K562 (cell line): ENCODE data around the gene JSRP1. TPM values are rescaled to one million over a fixed set of nuclear protein-coding genes. Genes with fewer than 3 reads are reported as not detected.
A peak's percentile ranks its signal among the peaks of the same experiment; 100 is the strongest.

Source experiments
- MAFG ChIP-seq: fragments of 450-650 bp; conservative IDR thresholded peaks from 2 replicates; pipeline ENCODE4 v1.6.1; 2016; ENCODE audit warnings: missing genetic modification characterization, missing compliant biosample characterization
- MECOM ChIP-seq: fragments of 250-450 bp; sonication (Bioruptor Pico); IDR thresholded peaks from 2 replicates; pipeline ENCODE4 v1.8.0; 2022; ENCODE audit warnings: inconsistent platforms
- RBM25 ChIP-seq: fragments of 200-400 bp; formaldehyde crosslinking; IDR thresholded peaks from 2 replicates; pipeline ENCODE4 v1.6.1; 2018; ENCODE audit warnings: low read length, low read depth, moderate library complexity; ENCODE audit not compliant: severe bottlenecking
- SMARCC2 ChIP-seq: fragments of 450-650 bp; IDR thresholded peaks from 2 replicates; pipeline ENCODE4 v1.6.1; 2017; ENCODE audit warnings: antibody characterized with exemption, moderate library complexity, mild to moderate bottlenecking, low read depth
- TGIF2 ChIP-seq: sonication (generic); formaldehyde crosslinking; IDR thresholded peaks from 2 replicates; pipeline ENCODE4 v1.8.1; 2022; ENCODE audit warnings: mild to moderate bottlenecking, missing genetic modification reagents, moderate library complexity
- TRIM24 ChIP-seq, 2 experiments: fragments of 450-650 bp; IDR thresholded peaks; 2 replicates each; pipeline ENCODE4 v1.6.1; 2016
- ZFX ChIP-seq: sonication (generic); formaldehyde crosslinking; IDR thresholded peaks from 2 replicates; pipeline ENCODE4 v1.8.0; 2022; ENCODE audit warnings: mild to moderate bottlenecking, missing genetic modification reagents, moderate library complexity
- ZNF197 ChIP-seq: fragments of 200-800 bp; sonication (Bioruptor generic); IDR thresholded peaks from 2 replicates; pipeline ENCODE4 v1.6.1; 2016; ENCODE audit warnings: low read depth, missing genetic modification characterization, missing compliant biosample characterization
- polyA plus RNA-seq, 8 experiments: library from polyadenylated mRNA; depleted of rRNA in 4 of 8; stranded (reverse) in 5 of 8; unstranded in 3 of 8; fragments of >200 nt; fragmentation: Nextera tagmentation in 2 of 8; fragmentation: Illumina TruSeq in 1 of 8; extraction: Ambion mirVana in 2 of 8; extraction: Trizol in 1 of 8; gene quantifications; 2 replicates each; pipeline versions ENCODE4 v1.2.1 to v1.2.3, GENCODE V29; 2011 to 2014; ENCODE audit warnings: inconsistent platforms in 1 of 8, missing spikeins in 1 of 8
- total RNA-seq, 7 experiments: library from RNA; depleted of rRNA in 6 of 7; stranded (reverse); fragments of >200 nt in 6 of 7; fragmentation: Illumina TruSeq in 2 of 7; extraction: Trizol in 2 of 7; gene quantifications; 2 replicates each; pipeline versions ENCODE4 v1.2.1 to v1.2.3, GENCODE V29; 2011 to 2021; ENCODE audit warnings: low replicate concordance in 1 of 7
- TF ChIP-seq, protein P1 (sequence below): sonication (generic); formaldehyde crosslinking; IDR thresholded peaks from 2 replicates; pipeline ENCODE4 v1.8.0; 2022; ENCODE audit warnings: mild to moderate bottlenecking, missing genetic modification reagents
- TF ChIP-seq, protein P2 (sequence below), 2 experiments: fragments of 450-650 bp; IDR thresholded peaks; 2 replicates each; pipeline ENCODE4 v1.6.1; 2016
- TF ChIP-seq, protein P3 (sequence below): fragments of 250-450 bp; sonication (Bioruptor Pico); IDR thresholded peaks from 2 replicates; pipeline ENCODE4 v1.4.0; 2020
- TF ChIP-seq, protein P4 (sequence below): fragments of 250-450 bp; sonication (Bioruptor Pico); IDR thresholded peaks from 2 replicates; pipeline ENCODE4 v1.5.0; 2020; ENCODE audit warnings: mild to moderate bottlenecking

The JSRP1 gene
- total and polyA plus RNA-seq, 9 of the 15 experiments (the other 6 are each of a cell fraction or from before 2014, with no cell fraction given), result 0.08 to 1.2 (median 0.51) TPM; not detected in 4

DNA sequence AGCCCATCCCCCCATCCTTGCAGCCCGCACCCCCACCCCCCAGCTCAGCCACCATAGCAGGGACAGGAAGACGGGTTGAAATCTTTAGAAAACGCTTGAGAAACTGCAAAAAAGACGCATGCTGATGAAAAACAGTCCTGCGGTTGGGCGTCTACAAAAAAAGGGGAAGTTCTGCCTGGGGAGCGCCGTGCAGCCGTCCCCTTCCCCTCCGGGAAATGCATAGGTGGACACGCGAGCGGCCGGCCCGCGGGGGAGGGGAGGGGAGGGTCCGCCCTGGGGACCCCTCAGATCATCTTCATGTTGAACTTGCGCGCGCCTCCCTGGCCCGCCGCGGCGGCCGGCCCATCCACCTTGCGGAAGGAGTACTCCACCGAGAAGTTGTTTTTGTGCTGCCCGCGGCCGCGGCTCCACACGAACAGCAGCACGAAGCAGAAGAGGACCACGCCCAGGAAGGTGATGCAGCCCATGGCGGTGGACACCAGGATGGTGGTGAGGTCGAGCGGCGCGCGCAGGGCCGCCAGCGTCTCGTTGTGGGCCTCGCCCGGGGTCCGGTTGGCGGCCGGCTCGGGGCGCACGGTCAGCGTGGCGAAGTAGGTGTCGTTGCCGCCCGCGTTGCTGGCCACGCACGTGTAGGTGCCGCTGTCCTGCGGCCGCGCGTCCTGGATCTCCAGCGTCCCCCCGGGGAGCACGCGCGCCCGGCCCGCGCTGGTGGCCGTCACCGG lies 33.7 kb upstream of the JSRP1 start (continued):
- TF ChIP-seq ZFX (peak; percentile 53), MECOM (no peak), SMARCC2 (no peak), ZNF197 (0 out of 2 replicates have a peak, but pooled peaks have one; percentile 29), RBM25 (no peak), TGIF2 (no peak), TRIM24 (IDR thresholded peaks at IDR 0.05) (peak in 1 of 2 experiments; percentile 41; a peak in 1 of 4 replicates), MAFG (tag) (no peak)
- TF ChIP-seq, protein P1, sequence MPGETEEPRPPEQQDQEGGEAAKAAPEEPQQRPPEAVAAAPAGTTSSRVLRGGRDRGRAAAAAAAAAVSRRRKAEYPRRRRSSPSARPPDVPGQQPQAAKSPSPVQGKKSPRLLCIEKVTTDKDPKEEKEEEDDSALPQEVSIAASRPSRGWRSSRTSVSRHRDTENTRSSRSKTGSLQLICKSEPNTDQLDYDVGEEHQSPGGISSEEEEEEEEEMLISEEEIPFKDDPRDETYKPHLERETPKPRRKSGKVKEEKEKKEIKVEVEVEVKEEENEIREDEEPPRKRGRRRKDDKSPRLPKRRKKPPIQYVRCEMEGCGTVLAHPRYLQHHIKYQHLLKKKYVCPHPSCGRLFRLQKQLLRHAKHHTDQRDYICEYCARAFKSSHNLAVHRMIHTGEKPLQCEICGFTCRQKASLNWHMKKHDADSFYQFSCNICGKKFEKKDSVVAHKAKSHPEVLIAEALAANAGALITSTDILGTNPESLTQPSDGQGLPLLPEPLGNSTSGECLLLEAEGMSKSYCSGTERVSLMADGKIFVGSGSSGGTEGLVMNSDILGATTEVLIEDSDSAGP (CRISPR knock-in tag), result no peak
- TF ChIP-seq, protein P2, sequence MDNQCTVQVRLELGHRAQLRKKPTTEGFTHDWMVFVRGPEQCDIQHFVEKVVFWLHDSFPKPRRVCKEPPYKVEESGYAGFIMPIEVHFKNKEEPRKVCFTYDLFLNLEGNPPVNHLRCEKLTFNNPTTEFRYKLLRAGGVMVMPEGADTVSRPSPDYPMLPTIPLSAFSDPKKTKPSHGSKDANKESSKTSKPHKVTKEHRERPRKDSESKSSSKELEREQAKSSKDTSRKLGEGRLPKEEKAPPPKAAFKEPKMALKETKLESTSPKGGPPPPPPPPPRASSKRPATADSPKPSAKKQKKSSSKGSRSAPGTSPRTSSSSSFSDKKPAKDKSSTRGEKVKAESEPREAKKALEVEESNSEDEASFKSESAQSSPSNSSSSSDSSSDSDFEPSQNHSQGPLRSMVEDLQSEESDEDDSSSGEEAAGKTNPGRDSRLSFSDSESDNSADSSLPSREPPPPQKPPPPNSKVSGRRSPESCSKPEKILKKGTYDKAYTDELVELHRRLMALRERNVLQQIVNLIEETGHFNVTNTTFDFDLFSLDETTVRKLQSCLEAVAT (IDR thresholded peaks at IDR 0.05), result no peak
- TF ChIP-seq, protein P3, sequence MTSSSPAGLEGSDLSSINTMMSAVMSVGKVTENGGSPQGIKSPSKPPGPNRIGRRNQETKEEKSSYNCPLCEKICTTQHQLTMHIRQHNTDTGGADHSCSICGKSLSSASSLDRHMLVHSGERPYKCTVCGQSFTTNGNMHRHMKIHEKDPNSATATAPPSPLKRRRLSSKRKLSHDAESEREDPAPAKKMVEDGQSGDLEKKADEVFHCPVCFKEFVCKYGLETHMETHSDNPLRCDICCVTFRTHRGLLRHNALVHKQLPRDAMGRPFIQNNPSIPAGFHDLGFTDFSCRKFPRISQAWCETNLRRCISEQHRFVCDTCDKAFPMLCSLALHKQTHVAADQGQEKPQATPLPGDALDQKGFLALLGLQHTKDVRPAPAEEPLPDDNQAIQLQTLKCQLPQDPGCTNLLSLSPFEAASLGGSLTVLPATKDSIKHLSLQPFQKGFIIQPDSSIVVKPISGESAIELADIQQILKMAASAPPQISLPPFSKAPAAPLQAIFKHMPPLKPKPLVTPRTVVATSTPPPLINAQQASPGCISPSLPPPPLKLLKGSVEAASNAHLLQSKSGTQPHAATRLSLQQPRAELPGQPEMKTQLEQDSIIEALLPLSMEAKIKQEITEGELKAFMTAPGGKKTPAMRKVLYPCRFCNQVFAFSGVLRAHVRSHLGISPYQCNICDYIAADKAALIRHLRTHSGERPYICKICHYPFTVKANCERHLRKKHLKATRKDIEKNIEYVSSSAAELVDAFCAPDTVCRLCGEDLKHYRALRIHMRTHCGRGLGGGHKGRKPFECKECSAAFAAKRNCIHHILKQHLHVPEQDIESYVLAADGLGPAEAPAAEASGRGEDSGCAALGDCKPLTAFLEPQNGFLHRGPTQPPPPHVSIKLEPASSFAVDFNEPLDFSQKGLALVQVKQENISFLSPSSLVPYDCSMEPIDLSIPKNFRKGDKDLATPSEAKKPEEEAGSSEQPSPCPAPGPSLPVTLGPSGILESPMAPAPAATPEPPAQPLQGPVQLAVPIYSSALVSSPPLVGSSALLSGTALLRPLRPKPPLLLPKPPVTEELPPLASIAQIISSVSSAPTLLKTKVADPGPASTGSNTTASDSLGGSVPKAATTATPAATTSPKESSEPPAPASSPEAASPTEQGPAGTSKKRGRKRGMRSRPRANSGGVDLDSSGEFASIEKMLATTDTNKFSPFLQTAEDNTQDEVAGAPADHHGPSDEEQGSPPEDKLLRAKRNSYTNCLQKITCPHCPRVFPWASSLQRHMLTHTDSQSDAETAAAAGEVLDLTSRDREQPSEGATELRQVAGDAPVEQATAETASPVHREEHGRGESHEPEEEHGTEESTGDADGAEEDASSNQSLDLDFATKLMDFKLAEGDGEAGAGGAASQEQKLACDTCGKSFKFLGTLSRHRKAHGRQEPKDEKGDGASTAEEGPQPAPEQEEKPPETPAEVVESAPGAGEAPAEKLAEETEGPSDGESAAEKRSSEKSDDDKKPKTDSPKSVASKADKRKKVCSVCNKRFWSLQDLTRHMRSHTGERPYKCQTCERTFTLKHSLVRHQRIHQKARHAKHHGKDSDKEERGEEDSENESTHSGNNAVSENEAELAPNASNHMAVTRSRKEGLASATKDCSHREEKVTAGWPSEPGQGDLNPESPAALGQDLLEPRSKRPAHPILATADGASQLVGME (CRISPR knock-in tag), result no peak
- TF ChIP-seq, protein P4, sequence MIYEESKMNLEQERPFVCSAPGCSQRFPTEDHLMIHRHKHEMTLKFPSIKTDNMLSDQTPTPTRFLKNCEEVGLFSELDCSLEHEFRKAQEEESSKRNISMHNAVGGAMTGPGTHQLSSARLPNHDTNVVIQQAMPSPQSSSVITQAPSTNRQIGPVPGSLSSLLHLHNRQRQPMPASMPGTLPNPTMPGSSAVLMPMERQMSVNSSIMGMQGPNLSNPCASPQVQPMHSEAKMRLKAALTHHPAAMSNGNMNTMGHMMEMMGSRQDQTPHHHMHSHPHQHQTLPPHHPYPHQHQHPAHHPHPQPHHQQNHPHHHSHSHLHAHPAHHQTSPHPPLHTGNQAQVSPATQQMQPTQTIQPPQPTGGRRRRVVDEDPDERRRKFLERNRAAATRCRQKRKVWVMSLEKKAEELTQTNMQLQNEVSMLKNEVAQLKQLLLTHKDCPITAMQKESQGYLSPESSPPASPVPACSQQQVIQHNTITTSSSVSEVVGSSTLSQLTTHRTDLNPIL (CRISPR knock-in tag), result no peak
